ENCODE measurements around the gene MRPS27.
"Not testable (repeated sequence)": the region's sequence is repeated elsewhere in the genome, so short reads cannot be mapped to it uniquely, and the experiment has no call there.

The MRPS27 gene

DNA sequence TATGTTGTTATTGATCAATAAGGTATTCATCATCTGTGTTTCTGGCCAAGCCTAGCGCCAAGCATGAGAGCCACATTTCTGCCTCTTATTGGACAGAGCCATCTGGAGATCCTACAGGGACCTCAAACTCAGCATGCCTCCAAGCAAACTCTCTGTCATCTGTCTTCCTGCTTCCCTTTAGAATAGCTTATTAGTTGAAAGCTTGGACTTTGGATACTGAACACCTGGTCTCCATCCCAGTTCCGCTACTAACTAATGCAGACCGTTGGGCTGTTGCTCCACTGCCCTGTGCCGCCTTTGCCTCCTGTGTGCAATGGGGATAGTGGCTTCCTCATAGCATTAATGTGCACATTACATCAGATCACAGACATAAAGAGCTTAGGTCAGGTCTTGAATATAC, 147.3 kb downstream of the MRPS27 start:
- DNase-seq (ENCODE audit: low read depth in 1 of 2, low spot score in 1 of 2), result no peak

DNA sequence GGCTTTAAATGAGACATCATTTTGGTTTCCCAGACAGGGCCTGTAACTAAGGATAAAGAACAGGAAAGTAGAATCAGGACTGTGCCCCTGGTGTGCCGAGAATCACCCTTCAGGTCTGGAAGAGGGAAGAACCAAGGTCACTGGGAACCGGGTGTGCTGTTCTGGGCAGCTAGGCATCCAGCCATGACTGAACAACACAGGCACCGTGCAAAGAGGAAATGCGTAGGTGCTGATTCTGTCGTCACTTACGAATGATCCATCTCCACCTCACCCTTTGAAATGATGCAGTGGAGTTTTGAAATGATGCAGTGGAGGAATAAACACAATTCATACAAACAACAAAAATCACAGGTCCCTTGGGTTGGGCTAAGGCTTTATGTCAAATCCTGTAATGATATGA, 148.4 kb downstream of the MRPS27 start:
- no peak for DNase-seq (ENCODE audit: low read depth in 1 of 2, low spot score in 1 of 2)

DNA sequence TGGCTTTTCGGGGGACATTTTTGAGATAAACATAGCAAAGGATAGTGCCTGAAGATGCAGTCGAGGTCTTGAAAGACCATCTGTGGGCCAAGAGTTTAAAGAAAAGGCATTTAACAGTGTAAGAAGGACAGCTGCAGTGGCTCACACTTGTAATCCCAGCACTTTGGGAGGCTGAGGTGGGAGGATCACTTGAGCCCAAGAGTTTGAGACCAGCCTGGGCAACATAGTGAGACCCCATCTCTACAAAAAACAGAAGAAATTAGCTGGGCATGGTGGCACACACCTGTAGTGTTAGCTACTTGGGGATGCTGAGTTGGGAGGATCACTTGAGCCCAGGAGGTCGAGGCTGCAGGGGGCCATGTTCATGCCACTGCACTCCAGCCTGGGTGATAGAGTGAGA, 148.9 kb downstream of the MRPS27 start:
- not testable (repeated sequence) for DNase-seq (ENCODE audit: low read depth in 1 of 2, low spot score in 1 of 2)

DNA sequence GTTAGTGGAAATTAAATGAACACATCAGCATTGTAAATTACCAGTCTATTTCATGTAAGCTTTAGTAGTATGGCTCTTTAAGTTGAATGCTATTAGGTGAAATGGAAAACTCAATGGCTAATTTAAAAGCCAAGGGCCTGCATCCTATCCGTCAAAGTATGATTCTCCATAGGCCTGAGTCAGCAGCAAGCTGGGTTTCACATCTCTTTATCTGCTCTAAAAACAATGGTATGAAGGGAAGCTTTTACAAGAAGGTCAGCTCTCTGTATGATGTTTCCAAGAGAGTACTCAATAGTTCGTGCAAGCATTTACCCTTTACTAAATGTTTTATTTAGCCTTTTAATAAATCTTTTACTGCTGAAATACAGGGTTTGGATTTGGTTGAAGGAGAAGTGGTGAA, 149.9 kb downstream of the MRPS27 start:
- DNase-seq (ENCODE audit: low read depth in 1 of 2, low spot score in 1 of 2), result no peak
